HL-60 (cell line): ENCODE results near the gene HMGCS2.

Source experiments
- GABPA ChIP-seq: IDR thresholded peaks from 2 replicates; pipeline ENCODE4 v1.6.1; 2012; ENCODE audit warnings: low read depth
- POLR2AphosphoS5 ChIP-seq: IDR thresholded peaks from 2 replicates; pipeline ENCODE4 v1.6.1; 2012; ENCODE audit warnings: low read depth
- TF ChIP-seq, protein P1 (sequence below): IDR thresholded peaks from one replicate; pipeline ENCODE4 v1.5.1; 2011; ENCODE audit warnings: low read length, control low read depth, inconsistent platforms; ENCODE audit not compliant: insufficient read depth

DNA sequence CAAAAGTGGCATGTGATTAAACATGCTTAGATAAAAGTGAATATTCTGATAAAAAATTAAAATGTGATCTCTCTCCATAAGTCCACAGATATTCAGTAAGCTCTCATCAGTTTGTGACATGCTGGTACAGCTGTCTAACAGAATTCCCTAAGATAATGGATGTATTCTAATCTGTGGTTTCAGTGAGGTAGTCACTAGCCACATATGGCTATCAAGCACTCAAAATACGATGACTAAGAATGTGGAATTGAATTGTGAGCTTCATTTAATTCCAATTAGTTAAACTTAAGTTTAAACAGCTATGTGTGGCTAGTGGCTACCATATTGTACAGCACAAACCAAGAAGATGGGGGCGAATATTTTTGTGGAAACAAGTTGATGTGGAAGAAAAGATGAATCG is 46.7 kb upstream of the HMGCS2 start:
- TF ChIP-seq, protein P1, sequence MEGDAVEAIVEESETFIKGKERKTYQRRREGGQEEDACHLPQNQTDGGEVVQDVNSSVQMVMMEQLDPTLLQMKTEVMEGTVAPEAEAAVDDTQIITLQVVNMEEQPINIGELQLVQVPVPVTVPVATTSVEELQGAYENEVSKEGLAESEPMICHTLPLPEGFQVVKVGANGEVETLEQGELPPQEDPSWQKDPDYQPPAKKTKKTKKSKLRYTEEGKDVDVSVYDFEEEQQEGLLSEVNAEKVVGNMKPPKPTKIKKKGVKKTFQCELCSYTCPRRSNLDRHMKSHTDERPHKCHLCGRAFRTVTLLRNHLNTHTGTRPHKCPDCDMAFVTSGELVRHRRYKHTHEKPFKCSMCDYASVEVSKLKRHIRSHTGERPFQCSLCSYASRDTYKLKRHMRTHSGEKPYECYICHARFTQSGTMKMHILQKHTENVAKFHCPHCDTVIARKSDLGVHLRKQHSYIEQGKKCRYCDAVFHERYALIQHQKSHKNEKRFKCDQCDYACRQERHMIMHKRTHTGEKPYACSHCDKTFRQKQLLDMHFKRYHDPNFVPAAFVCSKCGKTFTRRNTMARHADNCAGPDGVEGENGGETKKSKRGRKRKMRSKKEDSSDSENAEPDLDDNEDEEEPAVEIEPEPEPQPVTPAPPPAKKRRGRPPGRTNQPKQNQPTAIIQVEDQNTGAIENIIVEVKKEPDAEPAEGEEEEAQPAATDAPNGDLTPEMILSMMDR: no peak
- TF ChIP-seq GABPA: no peak
- no peak for TF ChIP-seq POLR2AphosphoS5
